Measurements from ENCODE around the gene EHMT2.

The EHMT2 gene

DNA sequence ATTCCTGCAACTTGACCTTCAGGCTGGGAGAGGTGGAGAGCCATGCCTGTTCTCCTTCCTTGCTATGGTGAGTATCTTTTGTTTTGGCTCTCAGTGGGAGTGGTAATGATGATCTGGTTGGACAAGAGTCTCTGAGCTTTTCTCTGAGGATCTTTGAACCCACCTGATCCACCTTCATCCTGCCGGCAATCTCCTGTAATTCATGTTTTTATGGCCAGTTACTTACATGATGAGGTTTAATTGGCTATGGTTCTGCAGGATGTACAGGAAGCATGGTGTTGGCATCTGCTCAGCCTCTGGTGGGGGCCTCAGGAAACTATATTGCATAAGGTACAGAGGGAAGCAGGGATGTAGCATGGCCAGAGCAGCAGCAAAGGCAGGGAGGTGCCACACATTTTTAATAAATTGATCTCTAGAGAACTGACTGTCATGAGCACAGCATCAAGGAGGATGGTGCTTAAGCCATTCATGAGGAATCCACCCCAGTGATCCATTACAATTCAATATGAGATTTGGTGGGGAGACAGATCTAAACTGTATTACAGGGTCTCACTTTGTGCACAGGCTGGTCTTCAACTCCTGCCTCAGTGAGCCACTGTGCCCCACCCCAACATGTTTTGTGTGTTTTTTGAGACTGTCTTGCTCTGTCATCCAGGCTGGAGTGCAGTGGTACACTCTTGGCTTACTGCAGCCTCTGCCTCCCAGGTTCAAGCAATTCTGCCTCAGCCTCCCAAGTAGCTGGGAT is 60.0 kb downstream of the EHMT2 start:
- Histone ChIP-seq H3K4me2 (ENCODE audit: insufficient read depth, low read length) (peak overlapping the region; percentile 88), H3K4me3 (ENCODE audit: low read depth in 1 of 2, low read length in 2 of 2) (peak overlapping the region; percentile 86 to 92; a peak in 3 of 4 replicates), H3K9ac (ENCODE audit: low read depth, low read length) (peak overlapping the region; percentile 81), H2AFZ (ENCODE audit: low read depth, low read length) (no peak overlapping the region), H3K36me3 (ENCODE audit: insufficient read depth, low read length) (peaks cover 53% of the 10 kb centered on the region), H3K9me3 (ENCODE audit: insufficient read depth, low read length, severe bottlenecking) (no peaks in the 10 kb centered on the region), H3K27me3 (ENCODE audit: insufficient read depth, low read length, poor library complexity) (no peaks in the 10 kb centered on the region), H3K79me2 (ENCODE audit: insufficient read depth, low read length) (peaks cover 65% of the 10 kb centered on the region), H4K20me1 (ENCODE audit: insufficient read depth, low read length) (peaks cover 40% of the 10 kb centered on the region), H3K4me1 (ENCODE audit: insufficient read depth, low read length) (peaks cover 48% of the 10 kb centered on the region), H3K27ac (ENCODE audit: low read length) (peak overlapping the region; percentile 32)
- no peak for ATAC-seq (ENCODE audit: insufficient read depth, low read depth)
- no peak for DNase-seq
- TF ChIP-seq, protein P1, sequence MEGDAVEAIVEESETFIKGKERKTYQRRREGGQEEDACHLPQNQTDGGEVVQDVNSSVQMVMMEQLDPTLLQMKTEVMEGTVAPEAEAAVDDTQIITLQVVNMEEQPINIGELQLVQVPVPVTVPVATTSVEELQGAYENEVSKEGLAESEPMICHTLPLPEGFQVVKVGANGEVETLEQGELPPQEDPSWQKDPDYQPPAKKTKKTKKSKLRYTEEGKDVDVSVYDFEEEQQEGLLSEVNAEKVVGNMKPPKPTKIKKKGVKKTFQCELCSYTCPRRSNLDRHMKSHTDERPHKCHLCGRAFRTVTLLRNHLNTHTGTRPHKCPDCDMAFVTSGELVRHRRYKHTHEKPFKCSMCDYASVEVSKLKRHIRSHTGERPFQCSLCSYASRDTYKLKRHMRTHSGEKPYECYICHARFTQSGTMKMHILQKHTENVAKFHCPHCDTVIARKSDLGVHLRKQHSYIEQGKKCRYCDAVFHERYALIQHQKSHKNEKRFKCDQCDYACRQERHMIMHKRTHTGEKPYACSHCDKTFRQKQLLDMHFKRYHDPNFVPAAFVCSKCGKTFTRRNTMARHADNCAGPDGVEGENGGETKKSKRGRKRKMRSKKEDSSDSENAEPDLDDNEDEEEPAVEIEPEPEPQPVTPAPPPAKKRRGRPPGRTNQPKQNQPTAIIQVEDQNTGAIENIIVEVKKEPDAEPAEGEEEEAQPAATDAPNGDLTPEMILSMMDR (IDR thresholded peaks at IDR 0.05; ENCODE audit: borderline replicate concordance, extremely low read depth, low read length, poor library complexity, severe bottlenecking): no peak

DNA sequence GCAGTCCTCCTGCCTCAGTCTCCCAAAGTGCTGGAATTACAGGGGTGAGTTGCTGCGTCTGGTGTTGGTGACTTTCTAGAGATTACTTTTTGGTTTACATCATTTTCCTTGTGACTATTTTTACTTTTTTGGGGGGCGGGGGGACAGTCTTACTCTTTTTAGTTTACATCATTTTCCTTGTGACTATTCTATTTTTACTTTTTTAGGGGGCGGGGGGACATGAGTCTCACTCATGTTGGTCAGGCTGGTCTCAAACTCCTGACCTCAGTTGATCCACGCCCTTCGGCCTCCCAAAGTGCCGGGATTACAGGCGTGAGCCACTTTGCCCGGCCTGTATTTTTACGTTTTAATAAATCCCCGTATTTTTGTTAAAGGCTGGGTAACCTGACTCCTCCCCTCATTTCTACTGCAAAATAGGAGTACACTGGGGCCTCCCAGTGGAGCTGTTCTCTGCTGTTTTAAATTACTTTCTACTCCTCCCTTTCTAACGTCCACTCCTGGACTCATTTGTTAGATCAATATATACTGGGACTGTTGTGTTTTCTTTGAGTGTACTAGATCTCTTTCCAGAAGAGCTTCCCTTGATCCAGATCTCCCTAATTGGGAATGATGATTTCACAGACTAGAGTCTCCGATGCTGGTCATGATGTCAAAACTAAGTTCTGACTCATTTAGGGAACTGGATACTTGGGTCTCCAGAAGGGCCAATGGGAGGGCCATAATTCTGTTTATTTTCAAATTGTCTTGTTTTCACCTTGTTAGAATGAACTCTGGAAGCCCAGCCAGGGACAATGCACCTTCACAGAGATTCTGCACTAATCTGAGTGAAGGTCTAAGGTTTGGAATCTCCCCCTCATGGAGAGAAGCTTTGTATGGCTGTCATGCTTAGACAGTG is 60.8 kb downstream of the EHMT2 start:
- no peak for TF ChIP-seq EZH2 (IDR thresholded peaks at IDR 0.05; ENCODE audit: borderline replicate concordance, low read depth, low read length, severe bottlenecking)
- TF ChIP-seq, protein P1 (IDR thresholded peaks at IDR 0.05; ENCODE audit: borderline replicate concordance, extremely low read depth, low read length, poor library complexity, severe bottlenecking): no peak
- Histone ChIP-seq H3K4me3 (ENCODE audit: low read depth in 1 of 2, low read length in 2 of 2) (peak overlapping the region; percentile 86 to 92; a peak in 3 of 4 replicates), H3K9me3 (ENCODE audit: insufficient read depth, low read length, severe bottlenecking) (no peaks in the 10 kb centered on the region), H3K27ac (ENCODE audit: low read length) (peak overlapping the region; percentile 95), H3K36me3 (ENCODE audit: insufficient read depth, low read length) (peaks cover 53% of the 10 kb centered on the region), H4K20me1 (ENCODE audit: insufficient read depth, low read length) (peaks cover 40% of the 10 kb centered on the region), H3K27me3 (ENCODE audit: insufficient read depth, low read length, poor library complexity) (no peaks in the 10 kb centered on the region), H2AFZ (ENCODE audit: low read depth, low read length) (no peak overlapping the region), H3K4me1 (ENCODE audit: insufficient read depth, low read length) (peaks cover 52% of the 10 kb centered on the region), H3K4me2 (ENCODE audit: insufficient read depth, low read length) (peak overlapping the region; percentile 88), H3K79me2 (ENCODE audit: insufficient read depth, low read length) (peaks cover 67% of the 10 kb centered on the region), H3K9ac (ENCODE audit: low read depth, low read length) (peak overlapping the region; percentile 81)
- no peak for ATAC-seq (ENCODE audit: insufficient read depth, low read depth)
- no peak for DNase-seq

DNA sequence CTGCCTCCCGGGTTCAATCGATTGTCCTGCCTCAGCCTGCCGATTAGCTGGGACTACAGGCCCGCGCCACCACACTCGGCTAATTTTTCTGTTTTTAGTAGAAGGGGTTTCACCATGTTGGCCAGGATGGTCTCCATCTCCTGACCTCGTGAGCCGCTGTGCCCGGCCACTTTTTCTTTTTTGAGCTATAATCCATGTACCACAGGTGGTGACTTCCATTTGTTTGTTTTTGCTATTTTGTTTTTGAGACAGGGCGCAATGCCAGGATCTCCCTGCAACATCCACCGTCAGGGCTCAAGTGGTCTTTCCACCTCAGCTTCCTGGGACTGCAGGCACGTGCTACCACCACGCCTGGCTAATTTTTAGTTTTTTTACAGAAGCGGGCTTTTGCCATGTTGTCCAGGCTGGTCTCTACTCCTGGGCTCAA is 61.4 kb downstream of the EHMT2 start:
- Histone ChIP-seq H3K4me1 (ENCODE audit: insufficient read depth, low read length) (peaks cover 58% of the 10 kb centered on the region), H3K79me2 (ENCODE audit: insufficient read depth, low read length) (peaks cover 73% of the 10 kb centered on the region)

More for the DNA sequence above, 61.4 kb downstream of the EHMT2 start:
- peak overlapping the region; percentile 81 for H3K9ac ChIP-seq (ENCODE audit: low read depth, low read length)
- no peaks in the 10 kb centered on the region for H3K27me3 ChIP-seq (ENCODE audit: insufficient read depth, low read length, poor library complexity)
- peak overlapping the region; percentile 88 for H3K4me2 ChIP-seq (ENCODE audit: insufficient read depth, low read length)
- no peak for TF ChIP-seq EZH2 (IDR thresholded peaks at IDR 0.05; ENCODE audit: borderline replicate concordance, low read depth, low read length, severe bottlenecking)
- TF ChIP-seq, protein P1 (IDR thresholded peaks at IDR 0.05; ENCODE audit: borderline replicate concordance, extremely low read depth, low read length, poor library complexity, severe bottlenecking): no peak
- H3K36me3 ChIP-seq (ENCODE audit: insufficient read depth, low read length): peaks cover 53% of the 10 kb centered on the region
- no peak for ATAC-seq (ENCODE audit: insufficient read depth, low read depth)
- H2AFZ ChIP-seq (ENCODE audit: low read depth, low read length): no peak overlapping the region
- peak overlapping the region; percentile 95 for H3K27ac ChIP-seq (ENCODE audit: low read length)
- H3K4me3 ChIP-seq (ENCODE audit: low read depth in 1 of 2, low read length in 2 of 2): peak overlapping the region; percentile 86 to 92; a peak in 3 of 4 replicates
- peaks cover 40% of the 10 kb centered on the region for H4K20me1 ChIP-seq (ENCODE audit: insufficient read depth, low read length)
- no peak for DNase-seq
- no peaks in the 10 kb centered on the region for H3K9me3 ChIP-seq (ENCODE audit: insufficient read depth, low read length, severe bottlenecking)
